Endothelial cell of umbilical vein (primary cell): ENCODE results near the gene ATG13. TPM values are rescaled to one million over a fixed set of nuclear protein-coding genes. Genes with fewer than 3 reads are reported as not detected.

ENCODE experiments used
- Bru-seq: library from RNA; stranded (reverse); fragments of 400-500 nt; gene quantifications from one replicate; lab custom pipeline; 2021; lab: Mats Ljungman, UMichigan
- BruChase-seq, 2 experiments: library from RNA; stranded (reverse); fragments of 400-500 nt; gene quantifications; one replicate each; lab custom pipeline; 2021; lab: Mats Ljungman, UMichigan
- BruUV-seq: library from RNA; stranded (reverse); fragments of 400-500 nt; replicated peaks from 2 replicates; lab custom pipeline; 2021; lab: Mats Ljungman, UMichigan
- CTCF ChIA-PET: fragments of 300-600, 350-600 bp; sonication (Branson Sonifier 250); formaldehyde crosslinking; loops from one replicate; lab custom pipeline; 2021; ENCODE audit warnings: antibody characterized with exemption, inconsistent platforms; lab: Charles Lee
- POLR2A ChIA-PET: fragments of 300-600, 350-600 bp; sonication (Branson Sonifier 250); formaldehyde crosslinking; loops from one replicate; lab custom pipeline; 2021; ENCODE audit warnings: antibody characterized with exemption, inconsistent platforms; lab: Charles Lee
- DNase-seq: peaks from one replicate; pipeline ENCODE4 v3.0.0-alpha.2; 2011; ENCODE audit warnings: low read depth, low spot score
- FAIRE-seq: peaks from 2 replicates; lab custom pipeline; 2011; peaks lifted over from hg19 to GRCh38; lab: Jason Lieb, UNC
- H2AFZ ChIP-seq: 2 replicates; pipeline ENCODE4 v1.6.0; 2012; ENCODE audit warnings: low read depth, low read length, control low read depth, inconsistent platforms
- H3K27ac ChIP-seq: 2 replicates; pipeline ENCODE4 v1.5.1; 2011; ENCODE audit warnings: low read depth, mild to moderate bottlenecking, control low read depth, low read length, moderate library complexity; ENCODE audit not compliant: insufficient read depth
- H3K27me3 ChIP-seq, 2 experiments: 2 replicates each; pipeline versions ENCODE4 v1.6.0 to v1.6.1; 2011; ENCODE audit warnings: low read length in 2 of 2, mixed read lengths in 1 of 2; ENCODE audit not compliant: control insufficient read depth in 2 of 2, insufficient read depth in 2 of 2
- H3K36me3 ChIP-seq, 2 experiments: 2 replicates in 1 of 2; 3 replicates in 1 of 2; pipeline ENCODE4 v1.5.1; 2011; ENCODE audit warnings: low read length in 2 of 2, mild to moderate bottlenecking in 1 of 2, moderate library complexity in 1 of 2; ENCODE audit not compliant: control insufficient read depth in 2 of 2, insufficient read depth in 2 of 2; ENCODE audit errors: extremely low read depth in 1 of 2
- H3K4me1 ChIP-seq: 3 replicates; pipeline ENCODE4 v1.5.1; 2011; ENCODE audit warnings: mild to moderate bottlenecking, low read length; ENCODE audit not compliant: control insufficient read depth, insufficient read depth; ENCODE audit errors: extremely low read depth
- H3K4me2 ChIP-seq: 2 replicates; pipeline ENCODE4 v1.6.1; 2011; ENCODE audit warnings: low read length, control low read depth, mixed read lengths; ENCODE audit not compliant: insufficient read depth
- H3K4me3 ChIP-seq, 3 experiments: fragments of 200-600 bp in 1 of 3; sonication (generic), shearing (Covaris generic) in 1 of 3; replicated peaks in 1 of 3; 2 replicates each; pipeline ENCODE4 v1.5.1; 2011 to 2016; ENCODE audit warnings: control low read depth in 3 of 3, low read length in 3 of 3, mild to moderate bottlenecking in 2 of 3, inconsistent platforms in 1 of 3, low read depth in 1 of 3, moderate library complexity in 1 of 3; ENCODE audit not compliant: insufficient read depth in 1 of 3
- H3K79me2 ChIP-seq: 2 replicates; pipeline ENCODE4 v1.6.0; 2012; ENCODE audit warnings: low read length, inconsistent platforms; ENCODE audit not compliant: control insufficient read depth, insufficient read depth
- H3K9ac ChIP-seq: replicated peaks from 2 replicates; pipeline ENCODE3; 2011; ENCODE audit warnings: low read length, control low read depth; ENCODE audit not compliant: insufficient read depth; ENCODE audit errors: extremely low read depth
- H3K9me1 ChIP-seq: replicated peaks from 3 replicates; pipeline ENCODE4 v1.6.0; 2011; ENCODE audit warnings: mild to moderate bottlenecking, low read length; ENCODE audit not compliant: control insufficient read depth, insufficient read depth; ENCODE audit errors: extremely low read depth
- H3K9me3 ChIP-seq: replicated peaks from 2 replicates; pipeline ENCODE4 v1.5.1; 2012; ENCODE audit warnings: low read length, inconsistent platforms; ENCODE audit not compliant: control insufficient read depth, insufficient read depth
- H4K20me1 ChIP-seq: replicated peaks from 2 replicates; pipeline ENCODE3; 2011; ENCODE audit warnings: mild to moderate bottlenecking, low read length; ENCODE audit not compliant: control insufficient read depth, insufficient read depth; ENCODE audit errors: extremely low read depth
- GATA2 ChIP-seq: IDR thresholded peaks from 2 replicates; pipeline ENCODE4 v1.7.0; 2011; ENCODE audit warnings: low read depth, mild to moderate bottlenecking, moderate library complexity, mixed read lengths, low read length; ENCODE audit not compliant: insufficient read length, insufficient read depth
- JUN ChIP-seq: IDR thresholded peaks from 2 replicates; pipeline ENCODE4 v1.6.1; 2011; ENCODE audit warnings: borderline replicate concordance, low read depth; ENCODE audit not compliant: insufficient read length, insufficient read depth
- MYC ChIP-seq: IDR thresholded peaks from one replicate; pipeline ENCODE4 v1.6.1; 2011; ENCODE audit warnings: mild to moderate bottlenecking, low read depth, low read length
- POLR2AphosphoS5 ChIP-seq: IDR thresholded peaks from 2 replicates; pipeline ENCODE4 v1.6.1; 2012; ENCODE audit warnings: low read depth, mild to moderate bottlenecking, control low read depth, low read length, moderate library complexity; ENCODE audit not compliant: insufficient read depth
- dilution Hi-C: fragments of 300-500 bp; cut with MboI; formaldehyde crosslinking; loops from one replicate; pipeline ENCODE4 v1.15.0; 2019; ENCODE audit warnings: low sequenced_read_pairs; ENCODE audit not compliant: extremely low pct_ligation_motif_present
- intact Hi-C: fragments of 100-400 bp; cut with micrococcal nuclease; formaldehyde crosslinking; loops from one replicate; pipeline ENCODE4 v1.10.0; 2022
- long read RNA-seq: library from polyadenylated mRNA; stranded (forward); transcript quantifications from one replicate; pipeline ENCODE4 v2.0.0, GENCODE V29; 2021
- polyA minus RNA-seq, 3 experiments: library from RNA; depleted of rRNA, polyadenylated mRNA; stranded (reverse); fragments of >200 nt; gene quantifications; 1 replicate in 1 of 3; 2 replicates in 2 of 3; pipeline ENCODE4 v1.2.3, GENCODE V29; 2011
- polyA plus RNA-seq, 4 experiments: library from polyadenylated mRNA; depleted of rRNA in 3 of 4; stranded (reverse) in 3 of 4; unstranded in 1 of 4; fragments of >200 nt; gene quantifications; 2 replicates each; pipeline versions ENCODE4 v1.2.1 to v1.2.3, GENCODE V29; 2011 to 2012; ENCODE audit warnings: missing spikeins in 1 of 4
- total RNA-seq: library from RNA; stranded (reverse); gene quantifications from 2 replicates; pipeline ENCODE4 v1.2.3, GENCODE V29; 2021
- TF ChIP-seq, protein P1 (sequence below), 2 donors: IDR thresholded peaks; 1 replicate in 1 of 2; 2 replicates in 1 of 2; pipeline ENCODE4 v1.5.1; 2011; ENCODE audit warnings: low read length in 2 of 2, mild to moderate bottlenecking in 2 of 2, moderate library complexity in 2 of 2, control low read depth in 1 of 2, inconsistent platforms in 1 of 2, low read depth in 1 of 2; ENCODE audit not compliant: insufficient read depth in 1 of 2; ENCODE audit errors: extremely low read depth in 1 of 2

ATG13 gene
- total RNA-seq (66.5 and 67.3 TPM in 2 replicates), polyA plus RNA-seq (60.1 and 71.0 TPM in 2 replicates), polyA minus RNA-seq (82.7 and 117 TPM in 2 replicates), Bru-seq, nascent RNA (percentile 77 among the genes with signal in this experiment), BruChase-seq, experiment 1, labeled RNA remaining after a 6-hour chase (percentile 72 among the genes with signal in this experiment), BruChase-seq, experiment 2, labeled RNA remaining after a 2-hour chase (percentile 66 among the genes with signal in this experiment)
- 51.2 and 56.9 TPM in 2 replicates for polyA plus RNA-seq (2011; cell fraction: cytosol; rRNA removed)
- 94.3 and 102 TPM in 2 replicates for polyA plus RNA-seq (2011; cell fraction: nucleus; rRNA removed)
- polyA plus RNA-seq (2012), result 39.0 and 39.7 TPM in 2 replicates
- 44.4 TPM for polyA minus RNA-seq (2011; cell fraction: cytosol; rRNA and poly(A)+ RNA removed)
- polyA minus RNA-seq (2011; cell fraction: nucleus; rRNA and poly(A)+ RNA removed), result 63.6 and 70.2 TPM in 2 replicates
- long read RNA-seq, full-length matches to known transcripts, result 40 of 104 reads
- long read RNA-seq, partial matches to known transcripts, result 18 of 104 reads
- long read RNA-seq, other reads (novel, unspliced or antisense), result 46 of 104 reads

DNA sequence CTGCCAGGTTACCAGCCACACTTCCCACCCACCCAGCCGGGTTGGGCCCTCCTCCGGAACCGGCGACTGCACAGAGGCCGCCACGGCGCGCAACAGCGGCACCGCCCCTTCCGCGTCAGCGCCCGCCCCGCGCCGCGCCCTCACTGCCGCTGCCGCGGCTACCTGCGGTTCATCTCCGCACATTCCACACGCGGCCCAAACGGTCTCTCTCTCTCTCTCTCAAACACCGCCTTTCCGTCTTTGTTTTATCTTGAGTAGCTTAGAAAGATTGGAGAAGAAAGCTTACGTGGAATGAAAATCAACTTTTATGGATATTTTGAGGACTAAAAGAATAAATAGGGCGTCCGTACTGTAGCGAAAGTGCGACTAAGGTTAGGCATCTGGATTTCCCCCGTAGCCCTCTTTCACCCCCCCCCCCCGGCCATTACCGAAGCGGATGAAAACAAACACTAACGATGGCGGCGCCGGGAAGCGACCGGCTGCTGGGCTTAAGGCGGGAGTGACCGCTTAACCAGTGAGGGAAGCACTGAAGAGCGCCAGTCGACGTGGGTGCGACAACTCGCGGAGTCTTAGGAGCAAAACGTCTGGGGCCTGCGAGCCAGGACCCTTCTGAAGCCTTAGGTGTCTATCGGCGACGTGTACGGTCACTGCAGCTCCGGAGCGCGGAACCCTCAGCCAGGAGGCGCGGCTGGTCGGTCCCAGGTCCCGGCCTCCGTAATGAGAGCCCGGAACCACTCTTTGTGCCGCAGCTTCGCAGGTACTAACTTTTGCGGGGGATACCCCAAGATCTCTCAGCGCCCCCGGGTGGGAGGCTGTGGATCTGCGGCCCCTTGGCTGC, at the start of gene ATG13, which contains the start of gene HARBI1:
Gene ATG13, plus strand, starts transcription at position 420 of the 838 bp plus-strand sequence. CDS start 26,739 bp downstream, outside the sequence.
Gene HARBI1, minus strand, starts transcription at position 94 of the 838 bp plus-strand sequence. CDS start 990 bp downstream, outside the sequence.
- H3K4me3 ChIP-seq, result peak within 1 kb of the TSS; percentile 64 to 97 (median 86)
- CTCF ChIA-PET, result interaction anchor here (0.5 to 3.5 kb wide), 13 partner anchors 9 to 234 kb away, joined by 3 to 27 read pairs (median 6); partner anchors contain the start of gene AMBRA1
- H4K20me1 ChIP-seq, result no peaks in the 10 kb centered on the region
- H3K9me3 ChIP-seq, result no peaks in the 10 kb centered on the region
- FAIRE-seq, result peak; percentile 74
- dilution Hi-C loops, result no loop called here
- POLR2A ChIA-PET, result interaction anchor here (1.1 kb wide), 1 partner anchor 32 kb away, joined by 3 read pairs; no protein-coding TSS in a partner anchor
- DNase-seq, result peak; percentile 89
- no peaks in the 10 kb centered on the region for H3K27me3 ChIP-seq
- H2AFZ ChIP-seq, result peak within 1 kb of the TSS; percentile 75
- peaks cover 19% of the 10 kb centered on the region for H3K4me1 ChIP-seq
- peak within 1 kb of the TSS; percentile 95 for H3K9ac ChIP-seq
- H3K4me2 ChIP-seq, result peak within 1 kb of the TSS; percentile 94
- intact Hi-C loops, result loop anchor here (1.0 to 2.0 kb wide), 5 partner anchors 23 to 237 kb away; partner anchors contain the start of genes AMBRA1 and MDK
- BruUV-seq, result TSS peak; percentile 64
- H3K27ac ChIP-seq, result peak within 1 kb of the TSS; percentile 96
- H3K79me2 ChIP-seq, result peaks cover 19% of the 10 kb centered on the region
- H3K36me3 ChIP-seq, result no peaks in the 10 kb centered on the region
- H3K9me1 ChIP-seq, result no peaks in the 10 kb centered on the region
- TF ChIP-seq MYC (no peak), JUN (no peak), POLR2AphosphoS5 (peak; percentile 4), GATA2 (no peak)
- TF ChIP-seq, protein P1, sequence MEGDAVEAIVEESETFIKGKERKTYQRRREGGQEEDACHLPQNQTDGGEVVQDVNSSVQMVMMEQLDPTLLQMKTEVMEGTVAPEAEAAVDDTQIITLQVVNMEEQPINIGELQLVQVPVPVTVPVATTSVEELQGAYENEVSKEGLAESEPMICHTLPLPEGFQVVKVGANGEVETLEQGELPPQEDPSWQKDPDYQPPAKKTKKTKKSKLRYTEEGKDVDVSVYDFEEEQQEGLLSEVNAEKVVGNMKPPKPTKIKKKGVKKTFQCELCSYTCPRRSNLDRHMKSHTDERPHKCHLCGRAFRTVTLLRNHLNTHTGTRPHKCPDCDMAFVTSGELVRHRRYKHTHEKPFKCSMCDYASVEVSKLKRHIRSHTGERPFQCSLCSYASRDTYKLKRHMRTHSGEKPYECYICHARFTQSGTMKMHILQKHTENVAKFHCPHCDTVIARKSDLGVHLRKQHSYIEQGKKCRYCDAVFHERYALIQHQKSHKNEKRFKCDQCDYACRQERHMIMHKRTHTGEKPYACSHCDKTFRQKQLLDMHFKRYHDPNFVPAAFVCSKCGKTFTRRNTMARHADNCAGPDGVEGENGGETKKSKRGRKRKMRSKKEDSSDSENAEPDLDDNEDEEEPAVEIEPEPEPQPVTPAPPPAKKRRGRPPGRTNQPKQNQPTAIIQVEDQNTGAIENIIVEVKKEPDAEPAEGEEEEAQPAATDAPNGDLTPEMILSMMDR (IDR thresholded peaks at IDR 0.05; ENCODE audit: extremely low read depth in 1 of 2, insufficient read depth in 1 of 2, low read depth in 1 of 2, low read length in 2 of 2), result peak; percentile 75 to 88
